Astrocyte (in vitro differentiated cells and primary cell): ENCODE measurements around the gene ADH6.

Experiments used
- EZH2 ChIP-seq: IDR thresholded peaks from 2 replicates; pipeline ENCODE4 v1.6.1; 2012; ENCODE audit warnings: mild to moderate bottlenecking, low read length, inconsistent platforms; ENCODE audit not compliant: insufficient read depth
- TF ChIP-seq, protein P1 (sequence below): IDR thresholded peaks from 2 replicates; pipeline ENCODE4 v1.5.1; 2011; ENCODE audit warnings: low read depth, mild to moderate bottlenecking, inconsistent platforms, low read length, moderate library complexity; ENCODE audit not compliant: insufficient read depth

DNA sequence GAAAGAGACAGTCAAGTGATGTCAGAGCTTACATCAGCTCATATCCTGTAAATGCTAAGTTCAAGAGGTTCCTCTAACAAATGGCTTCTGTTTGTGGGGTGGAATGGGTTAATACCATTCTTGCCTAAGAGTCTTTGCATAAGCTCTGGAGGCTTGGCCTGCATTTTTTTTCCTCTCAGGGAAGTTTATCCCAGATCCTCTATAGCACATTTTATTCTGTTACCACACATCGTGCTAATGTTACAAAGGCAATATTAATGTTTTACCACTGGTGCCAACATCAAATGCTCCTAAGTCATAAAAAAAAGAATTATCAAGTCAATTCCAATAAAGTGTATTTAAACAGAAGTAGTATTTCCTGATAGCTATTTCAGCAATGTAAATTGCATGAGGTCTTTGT lies 2.9 kb upstream of the ADH6 start:
- TF ChIP-seq, protein P1, sequence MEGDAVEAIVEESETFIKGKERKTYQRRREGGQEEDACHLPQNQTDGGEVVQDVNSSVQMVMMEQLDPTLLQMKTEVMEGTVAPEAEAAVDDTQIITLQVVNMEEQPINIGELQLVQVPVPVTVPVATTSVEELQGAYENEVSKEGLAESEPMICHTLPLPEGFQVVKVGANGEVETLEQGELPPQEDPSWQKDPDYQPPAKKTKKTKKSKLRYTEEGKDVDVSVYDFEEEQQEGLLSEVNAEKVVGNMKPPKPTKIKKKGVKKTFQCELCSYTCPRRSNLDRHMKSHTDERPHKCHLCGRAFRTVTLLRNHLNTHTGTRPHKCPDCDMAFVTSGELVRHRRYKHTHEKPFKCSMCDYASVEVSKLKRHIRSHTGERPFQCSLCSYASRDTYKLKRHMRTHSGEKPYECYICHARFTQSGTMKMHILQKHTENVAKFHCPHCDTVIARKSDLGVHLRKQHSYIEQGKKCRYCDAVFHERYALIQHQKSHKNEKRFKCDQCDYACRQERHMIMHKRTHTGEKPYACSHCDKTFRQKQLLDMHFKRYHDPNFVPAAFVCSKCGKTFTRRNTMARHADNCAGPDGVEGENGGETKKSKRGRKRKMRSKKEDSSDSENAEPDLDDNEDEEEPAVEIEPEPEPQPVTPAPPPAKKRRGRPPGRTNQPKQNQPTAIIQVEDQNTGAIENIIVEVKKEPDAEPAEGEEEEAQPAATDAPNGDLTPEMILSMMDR: no peak
- no peak for TF ChIP-seq EZH2
